ENCODE results near the gene ELF2.

- TF ChIP-seq ZNF138 (CRISPR knock-in tag; conservative IDR thresholded peaks at IDR 0.05) (no peak), JAZF1 (CRISPR knock-in tag; IDR thresholded peaks at IDR 0.05) (no peak), MXD4 (CRISPR knock-in tag; IDR thresholded peaks at IDR 0.05; ENCODE audit: borderline replicate concordance) (no peak), ATF6 (CRISPR knock-in tag; IDR thresholded peaks at IDR 0.05) (no peak), PRDM15 (CRISPR knock-in tag; IDR thresholded peaks at IDR 0.05) (no peak), CTCF (IDR thresholded peaks at IDR 0.05) (no peak), MLX (CRISPR knock-in tag; IDR thresholded peaks at IDR 0.05) (no peak), TEAD4 (CRISPR knock-in tag; IDR thresholded peaks at IDR 0.05) (no peak), ATF2 (CRISPR knock-in tag; IDR thresholded peaks at IDR 0.05; ENCODE audit: borderline replicate concordance, low read depth) (no peak), SMAD4 (CRISPR knock-in tag; IDR thresholded peaks at IDR 0.05) (no peak)
Observed at GRCh38 chr4:139212900-139213299, 35.9 kb upstream of the ELF2 start.

Measured in WTC11 (cell line).